GM12873 (cell line): Measurements from ENCODE around the gene TIMP1.

Experiments used
- TF ChIP-seq, protein P1 (sequence below): IDR thresholded peaks from 2 replicates; pipeline ENCODE4 v1.5.1; 2012; ENCODE audit warnings: low read depth, mild to moderate bottlenecking, moderate library complexity, low read length, control low read depth; ENCODE audit not compliant: insufficient read depth; ENCODE audit errors: missing control alignments

Gene TIMP1

GRCh38 chrX:47574076-47574546, 8.1 kb upstream of the TIMP1 start:
- TF ChIP-seq, protein P1, sequence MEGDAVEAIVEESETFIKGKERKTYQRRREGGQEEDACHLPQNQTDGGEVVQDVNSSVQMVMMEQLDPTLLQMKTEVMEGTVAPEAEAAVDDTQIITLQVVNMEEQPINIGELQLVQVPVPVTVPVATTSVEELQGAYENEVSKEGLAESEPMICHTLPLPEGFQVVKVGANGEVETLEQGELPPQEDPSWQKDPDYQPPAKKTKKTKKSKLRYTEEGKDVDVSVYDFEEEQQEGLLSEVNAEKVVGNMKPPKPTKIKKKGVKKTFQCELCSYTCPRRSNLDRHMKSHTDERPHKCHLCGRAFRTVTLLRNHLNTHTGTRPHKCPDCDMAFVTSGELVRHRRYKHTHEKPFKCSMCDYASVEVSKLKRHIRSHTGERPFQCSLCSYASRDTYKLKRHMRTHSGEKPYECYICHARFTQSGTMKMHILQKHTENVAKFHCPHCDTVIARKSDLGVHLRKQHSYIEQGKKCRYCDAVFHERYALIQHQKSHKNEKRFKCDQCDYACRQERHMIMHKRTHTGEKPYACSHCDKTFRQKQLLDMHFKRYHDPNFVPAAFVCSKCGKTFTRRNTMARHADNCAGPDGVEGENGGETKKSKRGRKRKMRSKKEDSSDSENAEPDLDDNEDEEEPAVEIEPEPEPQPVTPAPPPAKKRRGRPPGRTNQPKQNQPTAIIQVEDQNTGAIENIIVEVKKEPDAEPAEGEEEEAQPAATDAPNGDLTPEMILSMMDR, result no peak

GRCh38 chrX:47574547-47575301, 7.5 kb upstream of the TIMP1 start:
- TF ChIP-seq, protein P1, result no peak

GRCh38 chrX:47576021-47576898, 6.0 kb upstream of the TIMP1 start:
- TF ChIP-seq, protein P1, result no peak

DNA sequence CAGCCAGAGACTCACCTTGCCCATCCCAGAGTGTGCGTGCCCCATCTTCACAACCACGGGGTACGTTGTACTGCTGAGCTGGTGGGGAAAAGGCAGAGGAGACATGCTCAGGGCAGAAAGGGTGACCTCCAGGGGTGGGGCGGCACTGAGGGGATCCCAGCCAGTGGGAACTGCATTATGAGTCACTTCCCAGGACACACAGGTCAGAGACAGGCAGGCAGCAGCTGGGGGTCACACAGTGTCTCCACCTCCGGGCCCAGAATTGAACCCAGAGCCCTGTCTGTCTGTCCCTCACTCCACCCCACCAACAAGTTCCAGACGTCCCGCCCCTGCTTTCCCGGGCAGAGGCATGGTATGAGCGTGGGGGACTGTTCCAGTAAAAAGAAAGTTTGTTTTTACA, 4.8 kb upstream of the TIMP1 start:
- TF ChIP-seq, protein P1, result no peak

- TF ChIP-seq, protein P1, result no peak
Observed at GRCh38 chrX:47577901-47578300, 4.3 kb upstream of the TIMP1 start.

- TF ChIP-seq, protein P1, result no peak
Observed at GRCh38 chrX:47578692-47579091, 3.5 kb upstream of the TIMP1 start.

GRCh38 chrX:47579537-47579936, 2.7 kb upstream of the TIMP1 start:
- TF ChIP-seq, protein P1, result no peak
